ENCODE results near the gene MCMBP.

MCMBP gene

GRCh38 chr10:119782981-119783664 is 89.5 kb downstream of the MCMBP start:
- no peak for DNase-seq (ENCODE audit: low read depth)

- no peak for DNase-seq (ENCODE audit: low read depth)
Observed at GRCh38 chr10:119781498-119781897, 91.1 kb downstream of the MCMBP start.

GRCh38 chr10:119780879-119781480 is 91.7 kb downstream of the MCMBP start:
- DNase-seq (ENCODE audit: low read depth) = no peak

All from activated T-helper 1 cell treated with Interleukin-2 at 50 U/mL for 16 hours (primary cell).